ENCODE results near the gene CYTH4.

DNA sequence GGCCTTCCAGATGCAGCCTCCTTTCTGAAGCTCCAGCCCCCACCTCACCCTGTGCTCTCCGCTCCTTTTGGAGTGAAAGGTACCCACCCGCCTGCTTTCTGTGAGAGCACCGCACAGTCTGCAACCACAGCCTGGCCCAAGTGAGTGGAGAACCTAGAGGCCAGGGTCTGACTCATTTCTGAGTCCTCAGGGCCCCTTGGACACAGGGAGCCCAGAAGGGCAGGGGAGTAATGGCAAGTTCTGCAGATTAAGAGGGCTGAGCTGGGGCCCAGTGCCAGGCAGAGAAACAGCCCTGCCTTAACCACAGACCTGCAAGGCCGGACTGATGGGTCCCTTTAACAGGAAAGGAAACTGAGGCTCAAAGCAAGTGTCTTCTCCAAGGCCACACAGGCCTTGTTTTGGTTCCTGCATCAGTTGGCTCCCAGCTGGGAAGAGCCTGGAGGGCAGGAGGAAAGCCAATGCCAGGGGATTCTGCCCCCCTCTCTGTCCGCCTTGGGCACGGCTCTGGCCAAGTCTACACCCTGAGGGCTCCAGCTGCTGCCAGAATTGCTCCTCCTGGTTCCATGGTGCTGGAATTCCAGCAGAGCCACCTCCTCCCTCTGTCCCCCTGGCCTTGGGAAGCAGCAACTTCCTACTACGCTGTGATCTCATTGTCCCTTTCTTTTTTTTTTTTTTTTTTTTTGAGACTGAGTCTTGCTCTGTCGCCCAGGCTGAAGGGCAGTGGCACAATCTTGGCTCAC lies 55.1 kb downstream of the CYTH4 start:
- TF ChIP-seq, protein P1, sequence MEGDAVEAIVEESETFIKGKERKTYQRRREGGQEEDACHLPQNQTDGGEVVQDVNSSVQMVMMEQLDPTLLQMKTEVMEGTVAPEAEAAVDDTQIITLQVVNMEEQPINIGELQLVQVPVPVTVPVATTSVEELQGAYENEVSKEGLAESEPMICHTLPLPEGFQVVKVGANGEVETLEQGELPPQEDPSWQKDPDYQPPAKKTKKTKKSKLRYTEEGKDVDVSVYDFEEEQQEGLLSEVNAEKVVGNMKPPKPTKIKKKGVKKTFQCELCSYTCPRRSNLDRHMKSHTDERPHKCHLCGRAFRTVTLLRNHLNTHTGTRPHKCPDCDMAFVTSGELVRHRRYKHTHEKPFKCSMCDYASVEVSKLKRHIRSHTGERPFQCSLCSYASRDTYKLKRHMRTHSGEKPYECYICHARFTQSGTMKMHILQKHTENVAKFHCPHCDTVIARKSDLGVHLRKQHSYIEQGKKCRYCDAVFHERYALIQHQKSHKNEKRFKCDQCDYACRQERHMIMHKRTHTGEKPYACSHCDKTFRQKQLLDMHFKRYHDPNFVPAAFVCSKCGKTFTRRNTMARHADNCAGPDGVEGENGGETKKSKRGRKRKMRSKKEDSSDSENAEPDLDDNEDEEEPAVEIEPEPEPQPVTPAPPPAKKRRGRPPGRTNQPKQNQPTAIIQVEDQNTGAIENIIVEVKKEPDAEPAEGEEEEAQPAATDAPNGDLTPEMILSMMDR (conservative IDR thresholded peaks at IDR 0.05; ENCODE audit: low read length) = no peak
- no peak for TF ChIP-seq EZH2phosphoT487 (IDR thresholded peaks at IDR 0.05; ENCODE audit: borderline replicate concordance, low read depth, low read length)

Data from OCI-LY7 (cell line).